Measurements from ENCODE around the gene LMO1.
A peak's percentile ranks its signal among the peaks of the same experiment; 100 is the strongest.

LMO1 gene

GRCh38 chr11:8192016-8192895 is 71.4 kb downstream of the LMO1 start:
- DNase-seq (ENCODE audit: low read depth) = peak; percentile 68
- H3K4me3 ChIP-seq (ENCODE audit: low read length) = no peak overlapping the region
- TF ChIP-seq, protein P1, sequence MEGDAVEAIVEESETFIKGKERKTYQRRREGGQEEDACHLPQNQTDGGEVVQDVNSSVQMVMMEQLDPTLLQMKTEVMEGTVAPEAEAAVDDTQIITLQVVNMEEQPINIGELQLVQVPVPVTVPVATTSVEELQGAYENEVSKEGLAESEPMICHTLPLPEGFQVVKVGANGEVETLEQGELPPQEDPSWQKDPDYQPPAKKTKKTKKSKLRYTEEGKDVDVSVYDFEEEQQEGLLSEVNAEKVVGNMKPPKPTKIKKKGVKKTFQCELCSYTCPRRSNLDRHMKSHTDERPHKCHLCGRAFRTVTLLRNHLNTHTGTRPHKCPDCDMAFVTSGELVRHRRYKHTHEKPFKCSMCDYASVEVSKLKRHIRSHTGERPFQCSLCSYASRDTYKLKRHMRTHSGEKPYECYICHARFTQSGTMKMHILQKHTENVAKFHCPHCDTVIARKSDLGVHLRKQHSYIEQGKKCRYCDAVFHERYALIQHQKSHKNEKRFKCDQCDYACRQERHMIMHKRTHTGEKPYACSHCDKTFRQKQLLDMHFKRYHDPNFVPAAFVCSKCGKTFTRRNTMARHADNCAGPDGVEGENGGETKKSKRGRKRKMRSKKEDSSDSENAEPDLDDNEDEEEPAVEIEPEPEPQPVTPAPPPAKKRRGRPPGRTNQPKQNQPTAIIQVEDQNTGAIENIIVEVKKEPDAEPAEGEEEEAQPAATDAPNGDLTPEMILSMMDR (conservative IDR thresholded peaks at IDR 0.05; ENCODE audit: low read length) = peak; percentile 97

- DNase-seq (ENCODE audit: low read depth) = no peak
- no peak overlapping the region for H3K4me3 ChIP-seq (ENCODE audit: low read length)
- TF ChIP-seq, protein P1 (conservative IDR thresholded peaks at IDR 0.05; ENCODE audit: low read length) = no peak
Observed at GRCh38 chr11:8190431-8190830, 73.2 kb downstream of the LMO1 start.

DNA sequence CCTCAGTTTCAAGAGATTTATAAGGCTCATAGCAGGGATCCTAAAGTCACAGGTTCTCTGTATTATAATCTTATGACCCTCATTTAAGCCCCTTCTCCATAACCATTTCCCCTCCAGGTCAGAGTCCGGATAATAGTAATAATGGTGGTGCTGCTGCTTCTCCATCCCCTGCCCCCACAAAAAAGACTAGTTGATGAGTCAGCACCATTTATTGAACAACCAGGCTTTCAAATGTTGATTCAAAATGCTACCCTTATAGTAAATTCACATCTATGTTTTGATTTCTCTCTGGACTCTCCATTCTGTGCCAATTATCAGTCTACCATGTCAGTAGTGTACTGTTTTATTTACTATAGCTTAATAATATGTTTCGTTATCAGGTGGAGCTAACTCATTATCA is 77.2 kb downstream of the LMO1 start:
- no peak overlapping the region for H3K4me3 ChIP-seq (ENCODE audit: low read length)
- TF ChIP-seq, protein P1 (conservative IDR thresholded peaks at IDR 0.05; ENCODE audit: low read length) = no peak
- no peak for DNase-seq (ENCODE audit: low read depth)

DNA sequence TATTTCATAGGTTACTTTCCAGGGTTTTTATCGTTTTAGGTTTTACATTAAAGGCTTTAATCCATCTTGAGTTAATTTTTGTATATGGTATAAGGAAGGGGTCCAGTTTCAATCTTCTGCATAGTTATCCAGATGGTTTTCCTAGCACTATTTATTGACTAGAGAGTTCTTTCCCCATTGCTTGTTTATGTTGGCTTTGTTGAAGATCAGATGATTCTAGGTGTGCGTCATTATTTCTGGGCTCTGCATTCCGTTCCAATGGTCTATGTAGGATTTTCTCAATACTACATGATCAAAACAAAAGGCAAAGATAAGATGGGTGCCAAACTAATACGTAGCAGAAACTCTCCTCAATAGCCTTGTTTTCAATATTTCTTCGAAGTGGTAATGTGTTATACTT is 80.6 kb downstream of the LMO1 start:
- no peak overlapping the region for H3K4me3 ChIP-seq (ENCODE audit: low read length)
- TF ChIP-seq, protein P1 (conservative IDR thresholded peaks at IDR 0.05; ENCODE audit: low read length) = no peak
- DNase-seq (ENCODE audit: low read depth) = no peak

- no peak for DNase-seq (ENCODE audit: low read depth)
- H3K4me3 ChIP-seq (ENCODE audit: low read length) = no peak overlapping the region
- TF ChIP-seq, protein P1 (conservative IDR thresholded peaks at IDR 0.05; ENCODE audit: low read length) = no peak
Observed at GRCh38 chr11:8180469-8180868, 83.2 kb downstream of the LMO1 start.

- TF ChIP-seq, protein P1 (conservative IDR thresholded peaks at IDR 0.05; ENCODE audit: low read length) = no peak
- no peak overlapping the region for H3K4me3 ChIP-seq (ENCODE audit: low read length)
- DNase-seq (ENCODE audit: low read depth) = no peak
Observed at GRCh38 chr11:8178297-8178696, 85.4 kb downstream of the LMO1 start.

DNA sequence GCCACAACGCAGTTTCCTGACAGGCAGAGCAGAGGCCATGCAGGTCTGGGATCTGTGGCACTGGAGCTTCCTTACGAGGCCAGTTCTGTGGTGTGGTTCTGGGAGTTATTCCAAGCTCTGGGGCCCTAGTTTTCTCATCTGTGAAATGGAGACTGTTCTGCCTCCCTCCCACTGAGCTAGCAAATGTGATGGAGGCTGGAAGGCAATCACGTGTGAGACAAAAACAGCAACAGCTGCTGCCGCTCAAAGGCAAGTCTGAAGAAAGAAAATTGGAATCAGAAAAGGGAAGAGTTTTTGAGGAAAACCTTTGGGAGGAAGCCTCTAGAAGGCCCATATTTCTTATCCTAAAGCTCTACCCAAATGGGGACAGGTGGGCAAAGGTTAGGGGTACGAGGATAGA is 86.5 kb downstream of the LMO1 start:
- H3K4me3 ChIP-seq (ENCODE audit: low read length) = no peak overlapping the region
- TF ChIP-seq, protein P1 (conservative IDR thresholded peaks at IDR 0.05; ENCODE audit: low read length) = no peak
- DNase-seq (ENCODE audit: low read depth) = no peak
